ENCODE data around the gene DEGS2.

DEGS2 gene

GRCh38 chr14:100138082-100138787, 21.2 kb downstream of the DEGS2 start:
- FAIRE-seq: no peak
- TF ChIP-seq POLR2A (IDR thresholded peaks at IDR 0.05; ENCODE audit: low read depth, low read length): no peak
- DNase-seq (ENCODE audit: insufficient read length, low spot score): no peak

DNA sequence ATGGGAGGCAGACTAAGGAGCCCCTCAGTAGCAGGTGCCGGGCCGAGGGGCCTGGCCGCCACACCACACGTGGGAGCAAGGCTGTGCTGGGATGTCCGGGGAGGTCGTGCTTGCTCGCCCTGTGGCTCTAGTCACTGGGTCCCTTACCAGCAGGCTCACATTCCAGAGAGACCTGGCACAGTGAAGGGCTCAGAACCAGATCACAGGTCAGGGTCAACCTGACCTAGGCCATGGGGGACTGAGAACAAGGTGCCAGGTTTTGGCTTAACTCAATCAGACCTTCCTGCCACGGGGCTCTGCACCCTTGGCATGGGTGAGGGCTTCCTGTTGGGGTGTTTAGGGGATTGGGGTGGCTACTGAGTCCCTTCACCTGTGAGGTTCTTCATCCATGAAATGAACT, 22.3 kb downstream of the DEGS2 start:
- DNase-seq (ENCODE audit: insufficient read length, low spot score) (no peak), FAIRE-seq (no peak)
- no peak for TF ChIP-seq POLR2A (IDR thresholded peaks at IDR 0.05; ENCODE audit: low read depth, low read length)

GRCh38 chr14:100135784-100136183, 23.7 kb downstream of the DEGS2 start:
- DNase-seq (ENCODE audit: insufficient read length, low spot score) (no peak), FAIRE-seq (no peak)
- no peak for TF ChIP-seq POLR2A (IDR thresholded peaks at IDR 0.05; ENCODE audit: low read depth, low read length)

- FAIRE-seq (no peak), DNase-seq (ENCODE audit: insufficient read length, low spot score) (no peak)
- TF ChIP-seq POLR2A (IDR thresholded peaks at IDR 0.05; ENCODE audit: low read depth, low read length): no peak
Observed at GRCh38 chr14:100135073-100135472, 24.4 kb downstream of the DEGS2 start.

GRCh38 chr14:100134586-100134985, 24.9 kb downstream of the DEGS2 start:
- FAIRE-seq (no peak), DNase-seq (ENCODE audit: insufficient read length, low spot score) (no peak)
- no peak for TF ChIP-seq POLR2A (IDR thresholded peaks at IDR 0.05; ENCODE audit: low read depth, low read length)

GRCh38 chr14:100132903-100133510, 26.4 kb downstream of the DEGS2 start:
- no peak for FAIRE-seq
- no peak for TF ChIP-seq POLR2A (IDR thresholded peaks at IDR 0.05; ENCODE audit: low read depth, low read length)

GRCh38 chr14:100132161-100132902, 27.1 kb downstream of the DEGS2 start:
- peak; percentile 42 for DNase-seq (ENCODE audit: insufficient read length, low spot score)
- TF ChIP-seq POLR2A (IDR thresholded peaks at IDR 0.05; ENCODE audit: low read depth, low read length): no peak
- no peak for FAIRE-seq

More at GRCh38 chr14:100132903-100133510, 26.4 kb downstream of the DEGS2 start:
- no peak for DNase-seq (ENCODE audit: insufficient read length, low spot score)

GRCh38 chr14:100131181-100131580, 28.3 kb downstream of the DEGS2 start:
- DNase-seq (ENCODE audit: insufficient read length, low spot score): no peak
- FAIRE-seq: no peak
- TF ChIP-seq POLR2A (IDR thresholded peaks at IDR 0.05; ENCODE audit: low read depth, low read length): no peak

- DNase-seq (ENCODE audit: insufficient read length, low spot score) (no peak), FAIRE-seq (no peak)
Observed at GRCh38 chr14:100130521-100130920, 28.9 kb downstream of the DEGS2 start.

GRCh38 chr14:100129161-100129589, 30.3 kb downstream of the DEGS2 start:
- DNase-seq (ENCODE audit: insufficient read length, low spot score): no peak
- no peak for FAIRE-seq
- no peak for TF ChIP-seq POLR2A (IDR thresholded peaks at IDR 0.05; ENCODE audit: low read depth, low read length)

More at GRCh38 chr14:100130521-100130920, 28.9 kb downstream of the DEGS2 start:
- TF ChIP-seq POLR2A (IDR thresholded peaks at IDR 0.05; ENCODE audit: low read depth, low read length): no peak

GRCh38 chr14:100128688-100129087, 30.8 kb downstream of the DEGS2 start:
- FAIRE-seq (no peak), DNase-seq (ENCODE audit: insufficient read length, low spot score) (no peak)
- no peak for TF ChIP-seq POLR2A (IDR thresholded peaks at IDR 0.05; ENCODE audit: low read depth, low read length)

GRCh38 chr14:100127853-100128455, 31.5 kb downstream of the DEGS2 start:
- no peak for TF ChIP-seq POLR2A (IDR thresholded peaks at IDR 0.05; ENCODE audit: low read depth, low read length)
- FAIRE-seq: no peak

DNA sequence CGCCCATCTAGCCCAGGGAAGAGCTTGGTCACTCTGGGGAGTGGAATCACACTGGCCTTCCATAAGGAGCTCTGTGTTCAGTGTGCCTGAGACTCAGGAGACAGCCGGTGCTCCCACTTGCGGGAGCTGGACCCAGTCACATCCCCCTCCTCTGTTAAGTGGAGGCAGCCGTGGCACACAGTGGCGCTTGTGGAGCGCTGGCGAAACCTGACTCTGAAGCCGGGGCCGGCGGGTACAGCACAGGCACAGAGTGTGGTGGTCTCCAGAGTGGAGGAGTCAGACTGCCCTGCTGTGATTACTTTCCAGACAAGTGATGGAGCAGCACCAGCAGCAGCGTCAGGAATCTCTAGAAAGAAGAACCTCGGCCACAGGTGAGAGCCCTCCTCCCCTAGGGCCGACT, 33.0 kb downstream of the DEGS2 start:
- FAIRE-seq (no peak), DNase-seq (ENCODE audit: insufficient read length, low spot score) (no peak)
- no peak for TF ChIP-seq POLR2A (IDR thresholded peaks at IDR 0.05; ENCODE audit: low read depth, low read length)

More at GRCh38 chr14:100127853-100128455, 31.5 kb downstream of the DEGS2 start:
- no peak for DNase-seq (ENCODE audit: insufficient read length, low spot score)

- FAIRE-seq: no peak
- no peak for DNase-seq (ENCODE audit: insufficient read length, low spot score)
- no peak for TF ChIP-seq POLR2A (IDR thresholded peaks at IDR 0.05; ENCODE audit: low read depth, low read length)
Observed at GRCh38 chr14:100124551-100125088, 34.8 kb downstream of the DEGS2 start.
